Measurements from ENCODE around the gene PPP2R5B.

The PPP2R5B gene

GRCh38 chr11:64884019-64884418 lies 40.5 kb upstream of the PPP2R5B start:
- H3K4me1 Mint-ChIP-seq (ENCODE audit: low read depth) = peaks cover 52% of the 10 kb centered on the region
- no peaks in the 10 kb centered on the region for H3K9me3 Mint-ChIP-seq
- H3K36me3 Mint-ChIP-seq (ENCODE audit: low read depth) = no peaks in the 10 kb centered on the region
- no peaks in the 10 kb centered on the region for H3K27me3 Mint-ChIP-seq
- H3K4me3 Mint-ChIP-seq = no peak overlapping the region
- H3K27ac Mint-ChIP-seq = no peak overlapping the region

- H3K9me3 Mint-ChIP-seq = no peaks in the 10 kb centered on the region
- H3K4me3 Mint-ChIP-seq = peak overlapping the region; percentile 35
- H3K27me3 Mint-ChIP-seq = no peaks in the 10 kb centered on the region
- H3K36me3 Mint-ChIP-seq (ENCODE audit: low read depth) = no peaks in the 10 kb centered on the region
- H3K27ac Mint-ChIP-seq = peak overlapping the region; percentile 92
- peaks cover 36% of the 10 kb centered on the region for H3K4me1 Mint-ChIP-seq (ENCODE audit: low read depth)
These were observed 38.9 kb upstream of the PPP2R5B start for GRCh38 chr11:64885367-64886286.

- Mint-ChIP-seq H3K4me3 (peak overlapping the region; percentile 53), H3K9me3 (no peaks in the 10 kb centered on the region), H3K27me3 (no peaks in the 10 kb centered on the region), H3K36me3 (ENCODE audit: low read depth) (no peaks in the 10 kb centered on the region), H3K27ac (peak overlapping the region; percentile 89), H3K4me1 (ENCODE audit: low read depth) (peaks cover 25% of the 10 kb centered on the region)
These were observed 37.2 kb upstream of the PPP2R5B start for GRCh38 chr11:64887234-64887756.

GRCh38 chr11:64887757-64888405 lies 36.6 kb upstream of the PPP2R5B start:
- no peaks in the 10 kb centered on the region for H3K9me3 Mint-ChIP-seq
- peaks cover 25% of the 10 kb centered on the region for H3K4me1 Mint-ChIP-seq (ENCODE audit: low read depth)
- H3K4me3 Mint-ChIP-seq = peak overlapping the region; percentile 57
- H3K36me3 Mint-ChIP-seq (ENCODE audit: low read depth) = no peaks in the 10 kb centered on the region
- no peaks in the 10 kb centered on the region for H3K27me3 Mint-ChIP-seq
- H3K27ac Mint-ChIP-seq = peak overlapping the region; percentile 89

- H3K9me3 Mint-ChIP-seq = no peaks in the 10 kb centered on the region
- H3K36me3 Mint-ChIP-seq (ENCODE audit: low read depth) = no peaks in the 10 kb centered on the region
- peaks cover 25% of the 10 kb centered on the region for H3K4me1 Mint-ChIP-seq (ENCODE audit: low read depth)
- H3K27me3 Mint-ChIP-seq = no peaks in the 10 kb centered on the region
- peak overlapping the region; percentile 57 for H3K4me3 Mint-ChIP-seq
- H3K27ac Mint-ChIP-seq = peak overlapping the region; percentile 84
These were observed 36.1 kb upstream of the PPP2R5B start for GRCh38 chr11:64888406-64888728.

GRCh38 chr11:64888729-64889511 lies 35.6 kb upstream of the PPP2R5B start:
- Mint-ChIP-seq H3K27me3 (no peaks in the 10 kb centered on the region), H3K9me3 (no peaks in the 10 kb centered on the region), H3K27ac (no peak overlapping the region), H3K36me3 (ENCODE audit: low read depth) (no peaks in the 10 kb centered on the region), H3K4me3 (no peak overlapping the region), H3K4me1 (ENCODE audit: low read depth) (peaks cover 25% of the 10 kb centered on the region)

GRCh38 chr11:64890522-64890939 lies 34.0 kb upstream of the PPP2R5B start:
- Mint-ChIP-seq H3K27me3 (no peaks in the 10 kb centered on the region), H3K36me3 (ENCODE audit: low read depth) (no peaks in the 10 kb centered on the region), H3K27ac (no peak overlapping the region), H3K4me1 (ENCODE audit: low read depth) (peaks cover 18% of the 10 kb centered on the region), H3K4me3 (no peak overlapping the region), H3K9me3 (no peaks in the 10 kb centered on the region)

GRCh38 chr11:64891215-64891848 lies 33.2 kb upstream of the PPP2R5B start:
- Mint-ChIP-seq H3K4me3 (no peak overlapping the region), H3K27ac (no peak overlapping the region), H3K27me3 (no peaks in the 10 kb centered on the region), H3K36me3 (ENCODE audit: low read depth) (no peaks in the 10 kb centered on the region), H3K4me1 (ENCODE audit: low read depth) (peaks cover 10% of the 10 kb centered on the region), H3K9me3 (no peaks in the 10 kb centered on the region)

GRCh38 chr11:64891880-64892279 lies 32.6 kb upstream of the PPP2R5B start:
- peaks cover 10% of the 10 kb centered on the region for H3K4me1 Mint-ChIP-seq (ENCODE audit: low read depth)
- H3K36me3 Mint-ChIP-seq (ENCODE audit: low read depth) = no peaks in the 10 kb centered on the region
- no peak overlapping the region for H3K27ac Mint-ChIP-seq
- no peaks in the 10 kb centered on the region for H3K9me3 Mint-ChIP-seq
- no peaks in the 10 kb centered on the region for H3K27me3 Mint-ChIP-seq
- H3K4me3 Mint-ChIP-seq = no peak overlapping the region

- Mint-ChIP-seq H3K27ac (no peak overlapping the region), H3K4me1 (ENCODE audit: low read depth) (peaks cover 7% of the 10 kb centered on the region), H3K36me3 (ENCODE audit: low read depth) (peaks cover 3% of the 10 kb centered on the region), H3K27me3 (no peaks in the 10 kb centered on the region), H3K4me3 (no peak overlapping the region), H3K9me3 (no peaks in the 10 kb centered on the region)
These were observed 32.1 kb upstream of the PPP2R5B start for GRCh38 chr11:64892411-64892831.

- no peak overlapping the region for H3K4me3 Mint-ChIP-seq
- H3K27ac Mint-ChIP-seq = no peak overlapping the region
- H3K36me3 Mint-ChIP-seq (ENCODE audit: low read depth) = peaks cover 3% of the 10 kb centered on the region
- H3K27me3 Mint-ChIP-seq = no peaks in the 10 kb centered on the region
- no peaks in the 10 kb centered on the region for H3K9me3 Mint-ChIP-seq
- peaks cover 5% of the 10 kb centered on the region for H3K4me1 Mint-ChIP-seq (ENCODE audit: low read depth)
These were observed 31.7 kb upstream of the PPP2R5B start for GRCh38 chr11:64892838-64893193.

GRCh38 chr11:64893194-64894069 lies 31.1 kb upstream of the PPP2R5B start:
- no peak overlapping the region for H3K27ac Mint-ChIP-seq
- H3K4me1 Mint-ChIP-seq (ENCODE audit: low read depth) = no peaks in the 10 kb centered on the region
- H3K4me3 Mint-ChIP-seq = no peak overlapping the region
- H3K27me3 Mint-ChIP-seq = no peaks in the 10 kb centered on the region
- no peaks in the 10 kb centered on the region for H3K9me3 Mint-ChIP-seq
- peaks cover 6% of the 10 kb centered on the region for H3K36me3 Mint-ChIP-seq (ENCODE audit: low read depth)

GRCh38 chr11:64894070-64894811 lies 30.2 kb upstream of the PPP2R5B start:
- H3K4me3 Mint-ChIP-seq = no peak overlapping the region
- no peaks in the 10 kb centered on the region for H3K27me3 Mint-ChIP-seq
- H3K36me3 Mint-ChIP-seq (ENCODE audit: low read depth) = peaks cover 7% of the 10 kb centered on the region
- H3K4me1 Mint-ChIP-seq (ENCODE audit: low read depth) = no peaks in the 10 kb centered on the region
- H3K9me3 Mint-ChIP-seq = no peaks in the 10 kb centered on the region
- no peak overlapping the region for H3K27ac Mint-ChIP-seq

Measured in stimulated activated naive CD8-positive, alpha-beta T cell treated with anti-CD3 and anti-CD28 coated beads, Interleukin-15, Interleukin-2, amounts not matched to agents 100 ng/mL and 50 ng/mL, for 24 hours (primary cell).